ENCODE results near the gene ORAI3.

The ORAI3 gene

GRCh38 chr16:30989469-30990047, 40.7 kb downstream of the ORAI3 start:
- no peak for TF ChIP-seq CTCF (IDR thresholded peaks at IDR 0.05; ENCODE audit: control insufficient read depth, extremely low read depth, insufficient read depth)
- DNase-seq (ENCODE audit: low read depth) = no peak
- no peak overlapping the region for H3K4me3 ChIP-seq (ENCODE audit: low read depth, low read length)

- no peak for TF ChIP-seq CTCF (IDR thresholded peaks at IDR 0.05; ENCODE audit: control insufficient read depth, extremely low read depth, insufficient read depth)
- no peak overlapping the region for H3K4me3 ChIP-seq (ENCODE audit: low read depth, low read length)
- no peak for DNase-seq (ENCODE audit: low read depth)
These were observed 41.2 kb downstream of the ORAI3 start for GRCh38 chr16:30990105-30990504.

GRCh38 chr16:30991052-30991451, 42.2 kb downstream of the ORAI3 start:
- no peak overlapping the region for H3K4me3 ChIP-seq (ENCODE audit: low read depth, low read length)
- DNase-seq (ENCODE audit: low read depth) = no peak
- TF ChIP-seq CTCF (IDR thresholded peaks at IDR 0.05; ENCODE audit: control insufficient read depth, extremely low read depth, insufficient read depth) = no peak

- TF ChIP-seq CTCF (IDR thresholded peaks at IDR 0.05; ENCODE audit: control insufficient read depth, extremely low read depth, insufficient read depth) = no peak
- no peak for DNase-seq (ENCODE audit: low read depth)
- no peak overlapping the region for H3K4me3 ChIP-seq (ENCODE audit: low read depth, low read length)
These were observed 43.5 kb downstream of the ORAI3 start for GRCh38 chr16:30992276-30992780.

- DNase-seq (ENCODE audit: low read depth) = no peak
- H3K4me3 ChIP-seq (ENCODE audit: low read depth, low read length) = no peak overlapping the region
- TF ChIP-seq CTCF (IDR thresholded peaks at IDR 0.05; ENCODE audit: control insufficient read depth, extremely low read depth, insufficient read depth) = no peak
These were observed 44.3 kb downstream of the ORAI3 start for GRCh38 chr16:30992931-30993816.

- no peak for DNase-seq (ENCODE audit: low read depth)
- no peak for TF ChIP-seq CTCF (IDR thresholded peaks at IDR 0.05; ENCODE audit: control insufficient read depth, extremely low read depth, insufficient read depth)
- H3K4me3 ChIP-seq (ENCODE audit: low read depth, low read length) = no peak overlapping the region
These were observed 47.1 kb downstream of the ORAI3 start for GRCh38 chr16:30995927-30996323.

Data from LNCaP clone FGC (cell line).